HCT116 (cell line): ENCODE measurements around the gene SPI1. TPM values are rescaled to one million over a fixed set of nuclear protein-coding genes. Genes with fewer than 3 reads are reported as not detected.

Experiments used
- ATAC-seq: fragments of 200-7000 bp; cut with Tn5 transposase; 2 replicates; pipeline ENCODE4 v1.9.1; 2020; ENCODE audit warnings: mild to moderate bottlenecking, moderate library complexity
- BruUV-seq: library from RNA; stranded (reverse); fragments of 400-500 nt; replicated peaks from 2 replicates; lab custom pipeline; 2021; lab: Mats Ljungman, UMichigan
- CTCF ChIA-PET: fragments of 300-600 bp; sonication (Branson Sonifier 250); formaldehyde crosslinking; loops from one replicate; lab custom pipeline; 2021; ENCODE audit warnings: antibody characterized with exemption; lab: Charles Lee
- POLR2A ChIA-PET: fragments of 300-600, 350-600 bp; sonication (Branson Sonifier 250); formaldehyde crosslinking; loops from one replicate; lab custom pipeline; 2021; ENCODE audit warnings: antibody characterized with exemption; lab: Charles Lee
- RAD21 ChIA-PET, 2 experiments: fragments of 300-600 bp; sonication (Branson Sonifier 250); formaldehyde crosslinking; loops; one replicate each; lab custom pipeline; 2023; ENCODE audit warnings: low total read pairs in 2 of 2; ENCODE audit not compliant: uncharacterized antibody in 2 of 2, unreplicated experiment in 2 of 2, low non-redundant PET in 1 of 2; lab: Charles Lee
- DNase-seq: peaks from one replicate; pipeline ENCODE4 v3.0.0-alpha.2; 2010; ENCODE audit warnings: low read depth, low spot score
- H2AFZ ChIP-seq: fragments of 200-600 bp; shearing (Covaris generic), sonication (generic); 2 replicates; pipeline ENCODE4 v1.6.1; 2017; ENCODE audit warnings: low read depth, mixed run types, mixed read lengths, antibody characterized with exemption, low read length; ENCODE audit not compliant: poor library complexity, severe bottlenecking
- H3K27ac ChIP-seq: 2 replicates; pipeline ENCODE4 v1.5.1; 2012; ENCODE audit warnings: low read depth, low read length
- H3K27me3 ChIP-seq: fragments of 200-600 bp; sonication (generic); 2 replicates; pipeline ENCODE4 v1.6.1; 2016; ENCODE audit warnings: mixed run types, low read length, mixed read lengths; ENCODE audit not compliant: insufficient read depth
- H3K36me3 ChIP-seq, 2 experiments: fragments of 200-500 bp in 1 of 2; fragments of 200-600 bp in 1 of 2; sonication (Bioruptor generic) in 1 of 2; sonication (generic) in 1 of 2; 2 replicates each; pipeline versions ENCODE4 v1.5.1 to v1.6.1; 2014 to 2016; ENCODE audit warnings: low read length in 2 of 2, inconsistent platforms in 1 of 2, mixed read lengths in 1 of 2, mixed run types in 1 of 2; ENCODE audit not compliant: insufficient read depth in 2 of 2, control insufficient read depth in 1 of 2
- H3K4me1 ChIP-seq, 2 experiments: fragments of 200-600 bp in 1 of 2; sonication (generic) in 1 of 2; 2 replicates each; pipeline versions ENCODE4 v1.5.1 to v1.6.1; 2012 to 2017; ENCODE audit warnings: low read length in 2 of 2, inconsistent platforms in 1 of 2, mild to moderate bottlenecking in 1 of 2, mixed read lengths in 1 of 2, mixed run types in 1 of 2, moderate library complexity in 1 of 2; ENCODE audit not compliant: insufficient read depth in 2 of 2, control insufficient read depth in 1 of 2
- H3K4me2 ChIP-seq: fragments of 200-600 bp; sonication (generic); 2 replicates; pipeline ENCODE4 v1.6.1; 2017; ENCODE audit warnings: mixed run types, low read length, mixed read lengths
- H3K4me3 ChIP-seq, 2 experiments: fragments of 200-600 bp in 1 of 2; sonication (generic) in 1 of 2; replicated peaks in 1 of 2; 2 replicates each; pipeline ENCODE4 v1.5.1; 2011 to 2016; ENCODE audit warnings: low read length in 2 of 2, control low read depth in 1 of 2, low read depth in 1 of 2, mild to moderate bottlenecking in 1 of 2, mixed read lengths in 1 of 2, mixed run types in 1 of 2
- H3K79me2 ChIP-seq: fragments of 200-600 bp; sonication (generic); 2 replicates; pipeline ENCODE4 v1.6.1; 2017; ENCODE audit warnings: mild to moderate bottlenecking, mixed run types, low read length, moderate library complexity, mixed read lengths; ENCODE audit not compliant: insufficient read depth
- H3K9ac ChIP-seq: fragments of 200-600 bp; sonication (generic); 2 replicates; pipeline ENCODE4 v1.6.1; 2016; ENCODE audit warnings: low read length, mixed read lengths
- H3K9me2 ChIP-seq: fragments of 200-600 bp; sonication (generic), shearing (Covaris generic); 2 replicates; pipeline ENCODE4 v1.6.1; 2017; ENCODE audit warnings: mixed run types, mild to moderate bottlenecking, moderate library complexity; ENCODE audit not compliant: insufficient read depth
- H3K9me3 ChIP-seq, 2 experiments: fragments of 200-500 bp in 1 of 2; fragments of 200-600 bp in 1 of 2; sonication (Bioruptor generic) in 1 of 2; sonication (generic) in 1 of 2; 2 replicates each; pipeline ENCODE4 v1.6.1; 2014 to 2017; ENCODE audit warnings: low read length in 2 of 2, mixed read lengths in 2 of 2, inconsistent platforms in 1 of 2, low read depth in 1 of 2, mild to moderate bottlenecking in 1 of 2, mixed run types in 1 of 2, moderate library complexity in 1 of 2; ENCODE audit not compliant: control insufficient read depth in 1 of 2, insufficient read depth in 1 of 2
- H4K20me1 ChIP-seq: fragments of 200-600 bp; sonication (generic), shearing (Covaris generic); 2 replicates; pipeline ENCODE4 v1.6.1; 2017; ENCODE audit warnings: mixed run types, mild to moderate bottlenecking, moderate library complexity; ENCODE audit not compliant: insufficient read depth
- ELF1 ChIP-seq: IDR thresholded peaks from 2 replicates; pipeline ENCODE4 v1.6.1; 2012; ENCODE audit warnings: low read depth, borderline replicate concordance
- POLR2A ChIP-seq: IDR thresholded peaks from 2 replicates; pipeline ENCODE4 v1.7.0; 2011; ENCODE audit warnings: borderline replicate concordance; ENCODE audit not compliant: insufficient read depth, insufficient read length; ENCODE audit errors: extremely low read depth
- REST ChIP-seq: IDR thresholded peaks from 2 replicates; pipeline ENCODE4 v1.6.1; 2012; ENCODE audit warnings: low read depth
- SRF ChIP-seq: IDR thresholded peaks from 2 replicates; pipeline ENCODE4 v1.6.1; 2012; ENCODE audit warnings: low read depth
- ZFX ChIP-seq: fragments of 450-650 bp; IDR thresholded peaks from 2 replicates; pipeline ENCODE4 v1.6.1; 2017
- intact Hi-C: fragments of 100-400 bp; cut with micrococcal nuclease; formaldehyde crosslinking; loops from 2 replicates; pipeline ENCODE4 v1.10.0; 2022
- total RNA-seq: library from RNA; stranded (reverse); gene quantifications from one replicate; pipeline ENCODE4 v1.2.1, GENCODE V29; 2021; ENCODE audit not compliant: unreplicated experiment

The SPI1 gene
- total RNA-seq, 1 experiment from 2014 or later, result 0.32 TPM

GRCh38 chr11:47355283-47356128 lies 22.8 kb downstream of the SPI1 start (continued):
- TF ChIP-seq REST (no peak), POLR2A (peak; percentile 48), ELF1 (no peak)

DNA sequence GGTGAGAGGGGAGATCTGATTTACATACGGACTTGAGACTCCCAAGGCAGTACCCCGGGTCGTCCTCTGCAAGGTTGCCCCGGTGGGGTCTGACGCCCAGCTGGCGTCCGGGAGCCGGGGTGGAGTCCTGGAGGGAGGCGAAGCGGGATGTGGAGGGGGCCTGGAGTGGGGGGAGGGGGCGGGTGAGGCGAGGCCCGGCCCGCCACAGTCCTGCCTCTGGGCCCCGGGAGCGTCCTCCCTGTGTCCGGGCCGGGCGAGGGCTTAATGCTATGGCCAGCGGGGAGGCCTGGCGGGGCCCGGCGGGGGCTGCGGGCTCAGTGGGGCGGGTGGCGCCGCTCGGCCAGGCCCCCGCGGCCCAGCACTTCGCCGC lies 23.4 kb downstream of the SPI1 start:
- no peak overlapping the region for H2AFZ ChIP-seq
- no TSS peak for BruUV-seq
- no peak for DNase-seq
- 0 out of 2 replicates have a peak overlapping the region, but pooled peaks have one; percentile 30 for H3K9ac ChIP-seq
- TF ChIP-seq SRF, result no peak
- TF ChIP-seq ZFX, result peak; percentile 84; the same call in 1 of the 2 replicates
- TF ChIP-seq, all 23 proteins: peak for 1
- H3K79me2 ChIP-seq, result no peaks in the 10 kb centered on the region
- H3K36me3 ChIP-seq, result no peaks in the 10 kb centered on the region
- H4K20me1 ChIP-seq, result no peaks in the 10 kb centered on the region
- peaks cover 0 to 13% of the 10 kb centered on the region in 2 experiments; a peak in 2 of 4 replicates for H3K4me1 ChIP-seq
- CTCF ChIA-PET, result interaction anchor here (0.5 to 2.0 kb wide), 23 partner anchors 18 to 1020 kb away, joined by 3 to 11 read pairs (median 4); partner anchors contain the start of gene ACP2
- no peaks in the 10 kb centered on the region for H3K27me3 ChIP-seq
- no peak overlapping the region for H3K27ac ChIP-seq
- intact Hi-C loops, result loop anchor here (1.0 to 10.0 kb wide), 5 partner anchors 84 to 466 kb away; partner anchors contain the start of genes MADD and NR1H3
- peak overlapping the region; percentile 63 for H3K4me2 ChIP-seq
- POLR2A ChIA-PET, result interaction anchor here (0.9 kb wide), 1 partner anchor 106 kb away, joined by 3 read pairs; the partner anchor contains the start of gene ACP2
- ATAC-seq, result peak; percentile 63; the same call in 1 of the 2 replicates
- no peaks in the 10 kb centered on the region for H3K9me3 ChIP-seq
- peak overlapping the region in 1 of 2 experiments; percentile 42; a peak in 1 of 4 replicates for H3K4me3 ChIP-seq
- RAD21 ChIA-PET, result interaction anchor here (0.7 to 0.9 kb wide), 4 partner anchors 121 to 671 kb away, joined by 3 to 5 read pairs (median 4); no protein-coding TSS in a partner anchor
- no peaks in the 10 kb centered on the region for H3K9me2 ChIP-seq
